GM21786 (cell line): ENCODE results near the gene DNAJC1.
"Not testable (repeated sequence)": the region's sequence is repeated elsewhere in the genome, so short reads cannot be mapped to it uniquely, and the experiment has no call there.

Source experiments
- ATAC-seq: cut with Tn5 transposase; IDR thresholded peaks from one replicate; pipeline ENCODE4 v1.9.1; 2021; ENCODE audit not compliant: unreplicated experiment

Gene DNAJC1

GRCh38 chr10:21910798-21911197 is 92.7 kb downstream of the DNAJC1 start:
- no peak for ATAC-seq

- no peak for ATAC-seq
These were observed 96.1 kb downstream of the DNAJC1 start for GRCh38 chr10:21907436-21907835.

- ATAC-seq: no peak
These were observed 98.6 kb downstream of the DNAJC1 start for GRCh38 chr10:21904930-21905329.

GRCh38 chr10:21899736-21900135 is 103.8 kb downstream of the DNAJC1 start:
- no peak for ATAC-seq

DNA sequence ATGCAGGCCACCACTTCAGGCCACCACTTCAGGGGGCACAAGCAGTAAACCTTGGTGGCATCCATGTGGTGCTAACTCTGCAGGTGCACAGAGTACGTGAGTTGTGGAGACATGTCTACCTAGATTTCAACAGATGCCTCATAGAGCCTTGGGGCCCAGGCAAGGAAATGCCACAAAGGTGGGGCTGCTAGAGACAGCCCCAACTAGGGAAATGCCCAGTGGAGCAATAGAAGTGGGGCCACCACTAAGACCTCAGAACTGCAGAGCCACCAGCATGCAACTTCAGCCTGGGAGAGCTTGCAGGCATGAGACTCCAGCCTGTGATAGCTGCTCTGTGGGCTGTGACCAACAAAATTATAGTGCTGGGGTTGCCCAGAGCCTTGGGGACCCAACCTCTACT is 107.6 kb downstream of the DNAJC1 start:
- no peak for ATAC-seq

- no peak for ATAC-seq
These were observed 108.7 kb downstream of the DNAJC1 start for GRCh38 chr10:21894648-21895342.

DNA sequence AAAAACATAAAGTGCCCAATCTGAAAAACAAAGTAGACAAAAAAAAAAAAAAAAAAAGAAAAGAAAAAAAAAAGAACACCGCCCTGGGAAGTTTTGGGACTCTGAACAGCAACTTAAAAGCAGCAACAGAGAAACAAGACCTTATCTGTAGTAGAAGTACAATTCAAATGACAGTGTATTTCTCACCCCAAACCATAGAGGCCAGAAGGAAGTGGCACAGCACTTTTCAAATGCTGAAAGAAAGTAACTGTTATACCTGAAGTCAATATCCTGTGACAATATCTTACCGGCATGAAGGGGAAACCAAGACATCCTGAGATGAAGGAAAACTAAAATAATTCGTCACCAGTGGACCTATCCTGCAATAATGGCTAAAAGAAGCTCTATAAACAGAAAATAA is 112.1 kb downstream of the DNAJC1 start:
- ATAC-seq: no peak

DNA sequence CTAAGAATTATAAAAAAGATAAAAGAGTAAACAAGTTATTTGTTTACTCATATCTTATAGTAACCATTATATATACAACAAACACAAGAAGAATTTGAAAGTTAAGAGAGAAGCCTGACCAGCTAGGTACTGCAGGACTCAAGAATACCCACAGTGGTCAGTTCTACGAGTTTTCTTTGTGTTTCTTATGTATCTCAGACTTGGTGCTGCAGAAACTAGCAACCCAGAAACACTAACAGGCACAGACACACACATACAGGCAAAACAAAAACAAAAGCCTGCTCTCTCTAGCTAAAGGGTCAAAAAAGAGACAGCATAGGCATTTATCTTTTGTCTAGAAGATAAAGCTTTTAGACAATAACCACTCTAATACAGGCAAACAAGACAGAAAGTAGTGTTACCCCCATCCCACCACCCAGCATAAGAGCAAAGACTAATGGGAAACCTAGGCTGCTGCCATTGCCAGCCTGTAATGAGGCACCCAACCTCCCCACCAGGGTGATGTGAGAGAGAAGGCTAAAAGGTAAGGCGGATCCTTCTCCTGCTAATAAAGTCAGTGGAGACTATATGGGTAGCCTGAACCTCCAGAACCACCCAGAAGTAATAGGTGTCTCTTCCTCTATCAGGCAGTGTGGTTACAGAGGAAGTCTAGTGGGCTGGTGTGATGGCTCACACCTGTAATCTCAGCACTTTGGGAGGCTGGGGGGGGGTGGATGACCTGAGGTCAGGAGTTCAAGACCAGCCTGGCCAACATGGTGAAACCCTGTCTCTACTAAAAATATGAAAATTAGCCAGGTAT is 113.9 kb downstream of the DNAJC1 start:
- no peak for ATAC-seq

GRCh38 chr10:21888959-21889358 is 114.6 kb downstream of the DNAJC1 start:
- ATAC-seq: peak; percentile 96

GRCh38 chr10:21885940-21886339 is 117.6 kb downstream of the DNAJC1 start:
- ATAC-seq: no peak

GRCh38 chr10:21873198-21873597 is 130.3 kb downstream of the DNAJC1 start:
- ATAC-seq: no peak

GRCh38 chr10:21872771-21873170 is 130.8 kb downstream of the DNAJC1 start:
- ATAC-seq: not testable (repeated sequence)

GRCh38 chr10:21870849-21871248 is 132.7 kb downstream of the DNAJC1 start:
- no peak for ATAC-seq

DNA sequence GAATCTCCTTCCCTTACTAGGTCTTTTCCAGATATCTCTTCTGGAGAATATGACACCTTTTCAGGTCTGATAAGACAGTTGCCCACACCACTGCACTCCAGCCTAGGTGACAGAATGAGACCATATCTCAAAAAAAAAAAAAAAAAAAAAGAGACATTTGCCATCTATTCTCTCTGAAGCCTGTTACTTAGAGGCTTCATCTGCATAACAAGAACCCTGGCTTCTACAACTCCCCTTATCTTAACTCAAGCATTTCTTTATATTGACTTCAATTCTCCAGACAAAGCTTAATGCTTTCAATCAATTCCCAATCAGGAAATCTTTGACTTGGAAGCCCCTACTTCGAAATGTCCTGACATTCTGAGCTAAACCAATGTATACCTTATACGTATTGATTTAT is 134.4 kb downstream of the DNAJC1 start:
- ATAC-seq: not testable (repeated sequence)

DNA sequence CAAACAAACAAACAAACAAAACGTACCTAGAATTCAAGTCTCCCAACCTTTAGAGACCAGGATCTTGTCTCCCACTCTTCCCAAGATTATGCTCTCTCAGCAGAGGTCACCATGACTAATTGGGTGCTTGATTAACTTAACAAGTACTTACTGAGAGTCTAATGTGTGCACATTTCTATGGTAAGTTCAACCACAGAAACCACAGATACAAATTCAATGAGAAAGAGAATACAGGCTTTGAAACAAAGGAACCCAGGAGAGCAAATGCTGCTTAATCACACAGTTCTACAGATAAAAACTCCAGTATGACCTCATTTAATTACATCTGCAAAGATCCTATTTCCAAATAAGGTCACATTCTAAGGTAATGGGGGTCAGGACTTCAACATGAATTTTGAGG is 142.8 kb downstream of the DNAJC1 start:
- no peak for ATAC-seq

- ATAC-seq: no peak
These were observed 145.1 kb downstream of the DNAJC1 start for GRCh38 chr10:21858455-21858854.

- no peak for ATAC-seq
These were observed 153.9 kb downstream of the DNAJC1 start for GRCh38 chr10:21849607-21850006.

DNA sequence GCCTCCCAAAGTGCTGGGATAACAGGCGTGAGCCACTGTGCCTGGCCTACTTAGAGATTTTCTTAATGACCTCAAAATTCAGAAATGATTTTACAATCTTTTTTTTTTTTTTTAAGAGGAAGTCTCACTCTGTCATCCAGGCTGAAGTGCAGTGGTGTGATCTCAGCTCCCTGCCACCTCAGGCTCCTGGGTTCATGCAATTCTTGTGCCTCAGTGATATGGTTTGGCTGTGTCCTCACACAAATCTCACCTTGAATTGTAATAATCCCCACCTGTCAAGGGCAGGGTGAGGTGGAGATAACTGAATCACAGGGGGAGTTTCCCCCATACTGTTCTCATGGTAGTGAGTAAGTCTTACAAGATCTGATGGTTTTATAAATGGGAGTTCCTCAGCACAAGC is 159.9 kb downstream of the DNAJC1 start:
- no peak for ATAC-seq

GRCh38 chr10:21841273-21841672 is 162.3 kb downstream of the DNAJC1 start:
- not testable (repeated sequence) for ATAC-seq

GRCh38 chr10:21837487-21837886 is 166.0 kb downstream of the DNAJC1 start:
- not testable (repeated sequence) for ATAC-seq

GRCh38 chr10:21834574-21834973 is 169.0 kb downstream of the DNAJC1 start:
- ATAC-seq: not testable (repeated sequence)

GRCh38 chr10:21832821-21833130 is 170.8 kb downstream of the DNAJC1 start:
- ATAC-seq: no peak
